HL-60 (cell line): ENCODE results near the gene RNF39.
"Not testable (repeated sequence)": the region's sequence is repeated elsewhere in the genome, so short reads cannot be mapped to it uniquely, and the experiment has no call there.

Experiments
- DNase-seq, 2 experiments: peaks; one replicate each; pipeline ENCODE4 v3.0.0-alpha.2; 2010 to 2020; ENCODE audit warnings: low read depth in 1 of 2, low spot score in 1 of 2
- H3K27ac ChIP-seq: fragments of 250-450 bp; sonication (Bioruptor Pico); replicated peaks from 2 replicates; pipeline ENCODE4 v1.5.1; 2020; ENCODE audit warnings: mild to moderate bottlenecking, moderate library complexity
- H3K27me3 ChIP-seq: fragments of 250-450 bp; sonication (Bioruptor Pico); 2 replicates; pipeline ENCODE4 v1.5.1; 2021; ENCODE audit warnings: mild to moderate bottlenecking, moderate library complexity; ENCODE audit not compliant: insufficient read depth, poor library complexity, severe bottlenecking
- H3K4me3 ChIP-seq: replicated peaks from 2 replicates; pipeline ENCODE4 v1.5.1; 2011; ENCODE audit warnings: mild to moderate bottlenecking, control low read depth, low read length; ENCODE audit not compliant: insufficient read depth
- CTCF ChIP-seq: IDR thresholded peaks from one replicate; pipeline ENCODE4 v1.5.1; 2011; ENCODE audit warnings: low read length, control low read depth, inconsistent platforms; ENCODE audit not compliant: insufficient read depth
- GABPA ChIP-seq: IDR thresholded peaks from 2 replicates; pipeline ENCODE4 v1.6.1; 2012; ENCODE audit warnings: low read depth
- POLR2AphosphoS5 ChIP-seq: IDR thresholded peaks from 2 replicates; pipeline ENCODE4 v1.6.1; 2012; ENCODE audit warnings: low read depth
- REST ChIP-seq: IDR thresholded peaks from 2 replicates; pipeline ENCODE4 v1.6.1; 2012; ENCODE audit warnings: low read depth; ENCODE audit not compliant: insufficient replicate concordance
- SPI1 ChIP-seq: IDR thresholded peaks from 2 replicates; pipeline ENCODE4 v1.6.1; 2012; ENCODE audit warnings: low read depth, mild to moderate bottlenecking, borderline replicate concordance

Gene RNF39

GRCh38 chr6:30035784-30036183 is 39.8 kb downstream of the RNF39 start:
- no peak overlapping the region for H3K27ac ChIP-seq
- peak; percentile 8 to 36 for DNase-seq
- TF ChIP-seq POLR2AphosphoS5 (no peak), REST (no peak), SPI1 (no peak), GABPA (no peak), CTCF (no peak)
- H3K4me3 ChIP-seq, result no peak overlapping the region
- H3K27me3 ChIP-seq, result no peaks in the 10 kb centered on the region

- H3K27ac ChIP-seq, result peak overlapping the region; percentile 70
Observed at GRCh38 chr6:30033440-30033839, 42.1 kb downstream of the RNF39 start.

GRCh38 chr6:30031381-30031780 is 44.2 kb downstream of the RNF39 start:
- no peak for DNase-seq
- no peaks in the 10 kb centered on the region for H3K27me3 ChIP-seq
- H3K27ac ChIP-seq, result no peak overlapping the region; the same call in 1 of the 2 replicates
- TF ChIP-seq POLR2AphosphoS5, result no peak
- TF ChIP-seq SPI1, result no peak
- no peak for TF ChIP-seq GABPA
- no peak for TF ChIP-seq REST
- TF ChIP-seq CTCF, result no peak
- H3K4me3 ChIP-seq, result no peak overlapping the region

More at GRCh38 chr6:30033440-30033839, 42.1 kb downstream of the RNF39 start:
- peak; percentile 88 to 91 for DNase-seq
- H3K4me3 ChIP-seq, H3K27me3 ChIP-seq: not testable (repeated sequence)
- TF ChIP-seq POLR2AphosphoS5 (peak; percentile 52), SPI1 (peak; percentile 5; the same call in 1 of the 2 replicates)

- Histone ChIP-seq H3K4me3 (no peak overlapping the region), H3K27me3 (no peaks in the 10 kb centered on the region), H3K27ac (no peak overlapping the region)
- TF ChIP-seq CTCF (no peak), SPI1 (peak; percentile 68)
- DNase-seq, result no peak
Observed at GRCh38 chr6:30029588-30029987, 46.0 kb downstream of the RNF39 start.
